Measurements from ENCODE around the gene TFB1M.
A peak's percentile ranks its signal among the peaks of the same experiment; 100 is the strongest.
"Not testable (repeated sequence)": the region's sequence is repeated elsewhere in the genome, so short reads cannot be mapped to it uniquely, and the experiment has no call there.

TFB1M gene

DNA sequence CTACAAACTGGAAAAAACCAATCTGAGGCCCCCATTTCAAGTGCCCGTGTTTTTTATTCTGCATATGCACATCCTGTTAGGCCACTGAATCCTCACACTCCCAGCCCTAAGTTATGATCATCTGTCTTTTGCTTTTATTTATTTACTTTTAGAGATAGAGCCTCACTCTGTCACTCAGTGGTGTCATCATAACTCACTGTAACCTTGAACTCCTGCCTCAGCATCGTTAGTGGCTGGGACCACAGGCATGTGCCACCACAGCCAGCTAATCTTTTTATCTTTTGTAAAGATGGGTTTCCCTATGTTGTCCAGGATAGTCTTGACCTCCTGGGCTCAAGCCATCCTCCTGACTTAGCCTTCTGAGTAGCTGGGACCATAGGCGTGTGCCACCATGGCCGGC, 80.1 kb downstream of the TFB1M start:
- DNase-seq, result no peak

DNA sequence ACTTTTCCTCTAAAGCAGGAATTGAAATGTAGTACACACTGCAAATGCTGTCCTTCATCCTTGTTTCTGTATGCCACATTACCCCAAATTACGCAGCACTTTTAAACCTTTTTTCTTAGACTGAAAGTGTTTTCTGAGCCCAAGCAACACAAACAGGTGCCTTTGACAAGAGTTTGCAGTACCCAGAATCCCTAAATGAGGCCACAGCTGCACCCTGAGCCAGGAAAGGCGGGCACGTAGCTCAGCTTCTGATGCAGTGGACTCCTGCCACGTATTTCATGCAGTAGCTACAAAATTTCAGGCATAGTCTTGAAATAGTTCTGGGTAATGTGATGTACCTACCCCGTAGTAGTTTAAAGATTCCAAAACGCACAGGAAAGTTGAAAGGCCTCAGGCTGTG, 81.4 kb downstream of the TFB1M start:
- no peak for DNase-seq

DNA sequence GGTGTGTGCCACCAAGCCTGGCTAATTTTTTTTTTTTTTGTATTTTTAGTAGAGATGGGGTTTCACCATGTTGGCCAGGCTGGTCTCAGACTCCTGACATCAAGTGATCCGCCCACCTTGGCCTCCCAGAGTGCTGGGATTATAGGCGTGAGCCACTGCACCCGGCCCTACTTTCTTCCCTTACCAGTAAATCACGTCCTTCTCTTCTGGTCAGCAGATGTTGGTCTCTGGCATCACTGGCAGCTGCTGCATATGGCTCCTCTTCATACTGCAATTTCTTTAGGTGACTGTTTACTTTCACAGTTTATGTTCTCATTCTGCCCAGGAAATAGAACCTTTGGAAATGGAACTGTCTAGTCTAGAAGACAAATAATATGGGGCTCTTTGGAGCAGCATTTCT, 83.3 kb downstream of the TFB1M start:
- not testable (repeated sequence) for DNase-seq

DNA sequence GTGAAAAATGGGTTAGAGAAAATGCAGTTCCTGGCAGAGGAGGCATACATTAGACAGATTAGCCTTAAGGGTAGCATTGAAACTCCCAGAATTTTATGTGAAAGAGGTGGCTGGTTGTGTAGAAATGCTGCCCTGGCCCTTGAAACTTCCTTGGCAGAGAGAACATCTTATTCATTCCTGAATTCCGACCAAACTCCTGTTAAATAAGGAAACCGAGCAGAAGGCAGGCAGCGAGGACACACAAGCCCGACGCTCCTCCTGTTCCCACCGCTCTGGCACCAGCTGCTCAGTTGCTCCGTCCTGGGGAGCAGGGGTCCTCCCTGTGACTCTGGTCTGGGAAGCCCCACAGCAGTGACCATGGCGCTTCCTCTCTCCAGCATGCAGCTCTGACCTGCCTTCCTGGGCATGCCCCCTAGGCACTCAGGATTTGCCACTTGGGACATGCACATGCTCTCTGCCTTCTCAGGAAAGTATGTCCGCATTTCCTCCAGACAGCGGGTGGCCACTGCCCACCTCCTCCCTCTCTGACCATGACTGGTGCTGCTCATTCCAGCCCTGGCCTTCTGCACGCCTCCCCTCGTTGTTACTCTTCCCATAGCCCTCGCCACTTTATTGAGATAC, 85.6 kb downstream of the TFB1M start:
- peak; percentile 38 for DNase-seq

DNA sequence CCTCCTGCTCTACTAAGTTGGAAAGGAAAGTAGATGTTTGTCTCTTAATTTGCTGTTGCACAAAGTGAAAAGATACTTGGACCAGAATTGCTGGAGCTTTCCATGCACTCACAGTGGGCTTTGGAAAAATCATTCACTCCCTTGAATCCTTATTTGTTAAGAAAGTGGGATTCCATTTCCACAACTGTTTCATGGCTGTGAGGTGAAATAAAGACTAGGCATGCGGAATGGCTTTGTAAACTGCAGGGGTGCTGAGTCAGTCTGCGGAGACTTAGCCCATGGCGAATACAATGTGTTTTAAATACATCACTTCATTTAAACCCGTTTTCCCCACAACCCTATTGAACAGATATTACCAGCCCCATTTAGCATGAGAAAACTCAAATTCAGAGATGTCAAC, 87.2 kb downstream of the TFB1M start:
- no peak for DNase-seq

DNA sequence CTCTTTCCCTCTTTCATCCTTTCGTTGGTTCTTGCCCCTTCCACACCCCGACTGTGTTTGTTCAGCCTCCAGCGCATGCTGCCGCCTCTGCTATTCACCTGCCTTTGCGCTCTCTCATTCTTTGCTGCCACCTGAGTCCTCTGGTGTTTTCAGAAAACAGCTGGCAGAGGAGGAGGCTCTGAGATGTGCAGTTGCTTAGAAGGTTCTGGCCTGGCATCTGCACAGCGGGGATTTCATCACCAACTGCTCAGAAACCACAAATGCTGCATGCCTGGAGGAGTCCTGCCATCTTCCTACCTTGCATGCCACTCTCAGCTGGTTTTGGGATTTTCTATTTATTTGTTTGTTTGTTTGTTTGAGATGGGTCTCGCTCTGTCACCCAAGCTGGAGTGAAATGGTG, 89.7 kb downstream of the TFB1M start:
- DNase-seq, result no peak

DNA sequence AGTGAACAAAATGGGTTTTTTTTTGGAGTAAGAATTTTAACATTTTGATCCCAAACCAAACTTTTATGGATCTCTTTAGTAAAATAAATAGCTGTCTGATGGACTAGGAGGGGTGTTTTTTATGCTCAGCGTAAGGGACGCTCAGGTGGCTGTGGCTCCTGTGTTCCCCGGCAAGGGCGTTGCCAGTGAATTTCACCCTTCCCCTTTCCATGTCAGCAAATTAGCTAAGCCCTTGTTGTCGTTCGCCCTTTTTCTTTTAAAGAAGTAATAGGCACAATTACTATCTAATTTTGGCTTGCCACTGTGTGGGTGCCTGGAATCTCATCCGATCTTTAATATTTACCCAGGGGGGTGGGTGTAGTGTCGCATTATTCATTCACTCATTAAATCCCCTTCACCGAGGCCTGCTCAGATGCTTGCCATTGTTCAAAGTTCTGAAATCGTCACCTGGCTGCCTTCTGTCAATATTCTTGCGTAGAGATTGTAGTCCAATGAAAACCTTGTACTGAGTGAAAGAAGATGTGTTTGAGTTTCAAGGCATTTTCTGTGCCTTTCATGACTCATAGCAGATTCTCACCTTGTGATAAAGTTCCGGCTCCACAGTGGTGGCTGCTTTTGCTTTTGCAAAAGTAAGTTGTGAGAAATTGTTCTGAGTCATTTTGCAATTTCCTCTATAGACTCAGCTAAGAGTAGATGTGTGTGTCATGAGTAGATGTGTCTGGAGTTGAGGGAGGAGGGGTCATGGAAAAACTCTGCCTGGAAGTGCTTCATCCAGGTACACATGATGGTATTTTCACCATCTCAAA, 90.4 kb downstream of the TFB1M start:
- no peak for DNase-seq

DNA sequence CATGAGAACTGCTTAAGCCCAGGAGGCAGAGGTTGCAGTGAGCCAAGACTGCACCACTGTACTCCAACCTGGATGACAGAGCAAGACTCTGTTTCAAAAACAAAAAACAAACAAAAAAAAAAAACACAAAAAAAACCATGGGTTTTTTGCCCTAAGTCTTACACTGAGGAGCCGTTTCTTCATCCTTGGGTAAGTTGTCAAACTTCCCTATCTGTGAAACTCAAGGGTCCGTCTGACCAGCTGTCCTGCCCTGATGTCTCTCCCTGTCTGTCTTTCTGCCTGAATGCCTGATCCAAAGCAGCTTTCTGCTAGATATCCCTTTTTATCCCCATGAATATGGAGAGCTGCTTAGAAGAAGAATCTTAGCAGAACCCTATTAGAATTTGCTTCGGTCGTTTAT, 91.8 kb downstream of the TFB1M start:
- no peak for DNase-seq

DNA sequence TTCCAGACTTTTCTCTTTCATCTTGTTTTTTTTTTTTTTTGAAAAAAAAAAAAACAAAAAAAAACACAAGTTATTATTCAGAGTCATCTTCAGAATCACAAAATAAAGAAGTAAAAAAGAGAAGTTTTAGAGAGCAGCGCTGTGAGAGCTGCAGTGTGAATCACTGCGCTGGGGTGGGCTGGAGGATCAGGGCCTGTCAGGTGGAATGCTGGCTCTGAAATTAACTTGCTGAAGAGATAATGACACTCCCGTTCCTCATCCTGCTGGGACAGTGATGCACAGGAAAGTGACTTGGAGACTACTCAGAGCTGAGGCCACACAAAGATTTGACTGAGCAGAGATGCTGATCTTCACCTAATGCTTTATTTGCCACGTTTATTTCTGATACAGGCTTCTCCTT, 93.2 kb downstream of the TFB1M start:
- DNase-seq, result no peak

DNA sequence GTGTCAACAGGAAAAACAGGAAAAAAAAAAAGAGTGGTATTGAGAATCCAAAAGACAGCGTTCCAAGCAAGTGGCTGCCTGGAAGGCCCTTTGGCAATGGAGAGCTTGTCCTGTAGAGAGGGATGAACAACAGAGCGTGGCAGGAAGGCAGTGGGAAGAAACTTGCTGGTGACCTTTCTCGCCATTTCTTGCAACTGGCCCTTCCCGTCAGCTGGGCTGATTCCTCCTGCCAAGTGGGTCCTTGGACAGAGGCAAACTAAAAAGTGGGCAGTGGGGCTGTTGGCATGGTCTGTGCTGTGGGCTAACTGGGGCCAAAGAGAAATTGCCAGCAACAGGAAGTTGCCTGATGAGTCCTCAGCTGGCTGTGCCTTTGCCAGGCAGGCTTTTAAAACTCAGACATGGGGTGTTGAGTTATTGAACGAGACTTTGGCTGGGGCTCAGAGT, 94.4 kb downstream of the TFB1M start:
- no peak for DNase-seq

DNA sequence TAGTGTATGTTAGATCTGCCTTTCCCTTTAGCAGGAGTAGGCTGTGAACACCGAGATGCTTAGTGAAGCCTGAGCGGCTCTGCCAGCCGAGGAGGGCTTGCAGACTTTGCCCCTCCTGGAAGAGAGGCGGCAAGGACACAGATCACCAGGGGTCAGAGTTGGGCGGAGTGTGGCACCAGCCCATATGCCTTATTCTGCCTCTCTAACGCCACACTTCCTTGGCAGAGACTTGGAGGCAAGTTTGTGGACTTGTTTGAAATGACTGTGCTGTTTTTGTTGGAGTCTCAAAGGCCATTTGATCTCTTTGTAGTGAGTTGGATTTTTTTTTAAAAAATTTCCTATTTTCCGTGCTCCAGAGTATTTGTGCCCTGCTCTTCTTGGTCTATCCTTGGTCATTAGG, 95.0 kb downstream of the TFB1M start:
- no peak for DNase-seq

DNA sequence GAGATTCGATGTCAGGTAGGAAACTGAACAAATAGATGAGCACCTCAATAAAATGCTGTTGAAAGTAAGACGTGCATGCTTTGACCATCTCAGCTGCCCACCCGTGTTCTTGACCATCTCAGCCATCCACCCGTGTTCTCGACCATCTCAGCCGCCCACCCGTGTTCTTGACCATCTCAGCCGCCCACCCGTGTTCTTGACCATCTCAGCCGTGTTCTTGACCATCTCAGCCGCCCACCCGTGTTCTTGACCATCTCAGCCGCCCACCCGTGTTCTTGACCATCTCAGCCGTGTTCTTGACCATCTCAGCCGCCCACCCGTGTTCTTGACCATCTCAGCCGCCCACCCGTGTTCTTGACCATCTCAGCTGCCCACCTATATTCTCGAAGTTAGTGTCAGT, 95.6 kb downstream of the TFB1M start:
- DNase-seq, result not testable (repeated sequence)

DNA sequence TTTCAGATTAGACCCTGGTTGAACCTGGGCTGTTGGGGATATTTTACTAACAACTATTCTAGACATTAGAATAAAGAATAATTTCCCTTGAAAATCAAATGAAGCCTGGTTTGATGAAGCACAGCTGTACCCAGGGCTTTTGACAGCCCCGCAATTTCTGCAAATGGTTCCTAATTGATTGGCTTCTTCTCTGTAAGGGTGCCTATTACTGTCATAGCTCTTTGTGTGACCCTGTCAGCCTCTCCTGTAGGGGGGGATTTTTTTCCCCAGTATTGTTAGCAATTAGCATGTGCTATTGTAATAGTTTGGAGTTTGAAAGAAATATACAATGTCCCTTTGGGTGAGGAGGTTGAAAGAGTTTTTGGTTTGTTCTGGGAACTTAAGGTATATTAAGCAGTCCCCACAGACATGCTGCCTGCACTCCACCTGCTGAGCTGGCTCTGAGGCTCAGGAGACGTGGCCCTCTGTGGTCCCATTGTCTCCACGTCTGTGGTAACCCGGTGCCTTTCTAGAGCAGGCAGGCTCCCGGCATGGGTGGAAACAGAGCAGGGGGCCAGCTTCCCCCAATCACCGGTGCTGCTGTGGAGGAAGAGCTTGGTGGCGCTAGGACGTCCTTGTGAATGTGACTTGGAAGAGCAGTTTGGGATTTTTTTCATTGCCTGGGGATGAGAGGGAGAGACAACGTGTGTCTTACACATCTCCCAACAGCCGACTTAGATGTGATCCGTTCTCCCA, 97.8 kb downstream of the TFB1M start:
- DNase-seq, result no peak

DNA sequence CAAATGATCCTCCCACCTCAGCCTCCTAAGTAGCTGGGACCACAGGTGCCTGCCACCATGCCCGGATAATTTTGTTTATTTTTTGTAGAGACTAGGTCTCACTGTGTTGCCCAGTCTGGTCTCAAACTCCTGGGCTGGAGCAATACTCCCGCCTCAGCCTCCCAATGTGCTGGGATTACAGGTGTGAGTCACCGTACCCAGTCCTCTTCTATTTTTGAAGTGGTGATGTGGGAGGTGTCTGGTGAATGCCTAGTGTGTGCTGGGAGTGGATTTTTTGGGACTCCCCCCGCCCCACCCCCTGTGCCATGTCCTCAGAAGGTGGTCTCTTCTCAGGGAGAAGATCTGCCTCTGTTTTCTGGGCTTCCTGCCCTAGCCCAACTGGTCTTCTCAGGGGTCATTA, 98.4 kb downstream of the TFB1M start:
- no peak for DNase-seq

DNA sequence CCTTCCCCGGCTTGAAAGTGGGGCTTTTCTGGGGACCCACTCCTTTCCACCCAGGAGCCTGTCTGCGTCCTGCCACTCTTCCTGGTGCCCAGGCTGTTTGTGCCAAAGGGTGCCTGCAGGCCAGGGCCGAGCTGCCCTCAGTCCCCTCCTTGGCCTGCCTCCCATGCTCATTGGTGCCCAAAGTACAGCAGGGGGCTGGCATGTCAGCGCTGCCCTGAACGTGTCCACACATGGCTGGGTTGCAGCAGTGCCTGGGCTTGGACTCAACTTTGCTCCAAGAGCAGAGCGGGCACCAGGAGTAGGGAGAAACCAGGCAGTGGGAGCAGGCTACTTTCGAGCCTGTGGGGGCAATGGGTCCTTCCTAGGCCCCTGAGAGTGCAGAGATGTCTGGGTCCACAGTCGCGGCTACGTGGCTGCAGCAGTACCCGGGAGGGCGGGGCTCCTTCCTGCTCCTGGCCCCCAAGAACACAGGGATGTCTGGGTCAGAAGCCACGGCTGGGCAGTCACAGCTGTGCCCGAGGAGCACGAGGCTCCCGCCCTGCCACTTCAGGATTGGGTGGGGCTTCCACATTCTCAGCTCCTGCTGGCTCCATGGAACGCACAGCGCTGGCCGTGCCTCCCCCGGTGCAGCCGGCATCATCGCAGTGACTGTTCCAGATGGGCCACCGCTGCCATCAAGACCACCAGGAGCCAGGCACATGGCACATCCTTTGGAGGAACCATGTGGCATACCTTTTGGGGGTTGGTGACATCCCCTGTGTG, 100.5 kb downstream of the TFB1M start:
- DNase-seq, result no peak

DNA sequence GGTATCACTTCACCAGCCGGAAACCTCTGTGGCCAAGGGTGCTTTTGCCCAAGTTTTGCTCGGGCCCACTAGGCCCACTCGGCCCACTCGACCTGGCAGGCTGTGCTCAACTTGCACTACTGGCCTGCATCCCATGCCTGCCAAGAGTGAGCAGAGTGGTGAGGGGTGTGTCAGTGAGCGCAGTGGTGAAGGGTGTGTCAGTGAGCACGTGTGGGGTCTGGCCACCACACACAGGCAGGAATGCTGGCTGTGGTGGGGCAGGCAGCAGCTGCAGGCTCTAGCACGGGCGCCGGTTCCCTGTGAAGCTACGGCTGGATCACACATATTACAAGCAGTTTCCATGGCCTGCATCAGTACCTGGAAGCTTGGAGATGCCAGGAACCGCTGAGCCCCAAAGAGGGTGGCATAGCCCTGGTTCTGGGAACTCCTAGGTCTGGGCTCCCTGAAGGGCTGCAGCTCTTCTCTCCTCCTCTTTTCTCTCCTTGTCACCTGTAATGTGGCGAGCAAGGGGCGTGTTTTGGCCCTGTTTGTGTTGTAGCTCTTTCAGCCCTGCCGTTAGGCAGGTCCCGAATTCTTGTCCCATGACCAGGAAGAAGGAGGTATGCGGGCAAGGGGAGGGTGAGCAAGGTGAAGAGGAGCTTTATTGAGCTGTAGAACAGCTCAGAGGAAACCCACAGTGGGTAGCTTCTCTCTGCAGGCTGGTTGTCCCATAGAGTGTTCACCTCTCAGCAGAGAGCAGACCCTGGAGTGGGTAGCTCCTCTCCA, 101.5 kb downstream of the TFB1M start:
- DNase-seq, result peak; percentile 50

DNA sequence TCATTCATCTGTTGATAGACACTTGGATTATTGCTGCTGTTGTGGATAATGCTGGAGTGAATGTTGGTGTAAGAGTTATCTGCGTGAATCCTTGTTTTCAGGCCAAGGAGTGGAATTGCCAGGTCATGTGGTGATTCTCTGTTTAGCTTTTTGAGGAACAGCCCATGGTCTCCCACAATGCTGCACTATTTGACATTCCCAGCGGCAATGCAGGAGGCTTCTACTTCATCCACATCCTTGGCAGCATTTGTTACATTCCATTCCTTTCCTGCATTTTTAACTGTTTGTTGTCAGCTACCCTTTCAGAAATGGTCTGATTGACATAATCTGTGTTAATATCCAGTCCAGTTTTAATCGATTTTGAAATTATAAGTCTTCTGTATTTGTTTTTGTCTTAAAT, 102.2 kb downstream of the TFB1M start:
- DNase-seq, result no peak

DNA sequence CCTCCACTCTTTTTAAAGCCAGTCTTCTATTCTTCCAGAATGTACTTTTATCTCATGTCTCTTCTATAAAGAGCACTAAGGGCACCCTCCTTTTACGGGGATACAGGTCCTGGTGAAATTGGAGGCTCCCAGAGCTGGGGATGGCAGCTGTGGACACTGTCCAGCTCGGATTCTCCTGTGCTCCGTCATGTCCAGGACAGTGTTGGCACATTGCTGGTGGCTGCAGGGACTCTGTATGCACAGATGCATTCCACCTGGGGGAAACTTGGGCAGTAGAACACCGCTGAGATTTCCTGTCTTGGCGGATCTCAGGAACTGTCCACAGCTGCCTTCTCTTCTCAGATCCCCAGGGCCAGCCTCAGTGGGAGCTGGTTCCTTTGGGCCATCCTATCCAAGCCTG, 107.1 kb downstream of the TFB1M start:
- no peak for DNase-seq
